ENCODE results near the gene REEP6. TPM values are rescaled to one million over a fixed set of nuclear protein-coding genes. Genes with fewer than 3 reads are reported as not detected.

Gene REEP6
- total and polyA plus RNA-seq, 2 of the 8 experiments (the other 6 are each of a cell fraction or from before 2014, with no cell fraction given): 12.6 to 20.7 TPM

DNA sequence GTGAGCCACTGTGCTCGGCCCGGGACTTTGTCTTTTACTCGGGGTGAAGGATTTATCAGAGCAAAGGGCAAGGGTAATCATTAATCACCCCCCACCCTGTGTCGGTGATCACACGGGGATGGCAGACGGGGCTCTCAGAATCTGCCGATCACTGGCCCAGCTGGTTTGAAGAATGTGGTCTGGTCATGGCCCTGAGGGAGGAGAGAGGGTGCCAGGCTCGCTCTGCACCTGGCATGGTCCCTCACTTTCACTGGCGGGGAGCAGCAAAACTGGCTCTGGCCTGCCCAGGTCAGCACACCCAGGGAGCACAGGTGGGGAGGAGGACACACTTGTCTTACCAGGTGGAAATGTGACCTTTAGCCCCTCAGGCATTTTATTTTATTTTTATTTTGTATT is 10.2 kb downstream of the REEP6 start:
- peaks cover 0 to 2% of the 10 kb centered on the region in 2 experiments for H4K20me1 ChIP-seq (replicated peaks in 1 of 2; ENCODE audit: control insufficient read depth in 1 of 2, insufficient read depth in 2 of 2, low read length in 2 of 2)
- no peak overlapping the region for H3K27ac ChIP-seq (ENCODE audit: low read depth, low read length)
- H2BK5ac ChIP-seq (ENCODE audit: low read depth, low read length): no peak overlapping the region
- H4K91ac ChIP-seq (replicated peaks; ENCODE audit: insufficient read length, low read length): no peak overlapping the region
- FAIRE-seq (no peak), DNase-seq (ENCODE audit: low read depth in 1 of 2, low spot score in 2 of 2) (no peak)
- no peak overlapping the region for H3K4me2 ChIP-seq (ENCODE audit: insufficient read depth in 1 of 2, low read depth in 2 of 2, low read length in 2 of 2)
- H3K79me1 ChIP-seq (ENCODE audit: low read depth, low read length): no peaks in the 10 kb centered on the region
- no peak overlapping the region for H4K5ac ChIP-seq (ENCODE audit: insufficient read length, low read depth, low read length)
- H3K4ac ChIP-seq (replicated peaks; ENCODE audit: insufficient read length, low read depth, low read length): no peak overlapping the region
- no peak overlapping the region for H4K8ac ChIP-seq (ENCODE audit: extremely low read depth, insufficient read depth, low read length)
- H3K14ac ChIP-seq (ENCODE audit: insufficient read length): no peak overlapping the region
- no peak overlapping the region for H2BK15ac ChIP-seq (ENCODE audit: low read length)
- no peak overlapping the region for H3K4me3 ChIP-seq (ENCODE audit: extremely low read depth in 1 of 4, insufficient read depth in 2 of 4, low read depth in 3 of 4, low read length in 4 of 4)
- WGBS, 2 experiments (ENCODE audit: extremely low coverage in 1 of 2, insufficient coverage in 1 of 2, insufficient read length in 1 of 2, insufficient replicate concordance in 2 of 2, low coverage in 1 of 2, low lambda C conversion rate in 2 of 2, missing lambda C conversion rate in 1 of 2): 87% methylated on average over 9 of the region's 9 CpGs; no CpG with 5 or more reads in 1 of the 2 experiments
- no peak overlapping the region for H2BK20ac ChIP-seq (ENCODE audit: low read length)
- no peak overlapping the region for H3K56ac ChIP-seq (replicated peaks; ENCODE audit: insufficient read length, low read depth, low read length)
- H2BK120ac ChIP-seq (replicated peaks; ENCODE audit: low read depth, low read length): no peak overlapping the region
- peaks cover 6% of the 10 kb centered on the region for H3K23me2 ChIP-seq (ENCODE audit: low read depth, low read length)
- peaks cover 0 to 10% (median 6%) of the 10 kb centered on the region in 4 experiments; a peak in 5 of 7 replicates for H3K4me1 ChIP-seq (replicated peaks in 1 of 4; ENCODE audit: control insufficient read depth in 3 of 4, insufficient read depth in 4 of 4, low read length in 3 of 4)
- no peak overlapping the region for H2AFZ ChIP-seq (ENCODE audit: low read length)
- H2BK12ac ChIP-seq (ENCODE audit: low read depth, low read length): no peak overlapping the region
- no peak overlapping the region for H3K18ac ChIP-seq (ENCODE audit: extremely low read depth, low read length)
- ChIA-PET CTCF (ENCODE audit: partially characterized antibody) (interaction anchor here (0.8 to 1.6 kb wide), 3 partner anchors 11 to 363 kb away, joined by 3 read pairs; no protein-coding TSS in a partner anchor), POLR2A (ENCODE audit: partially characterized antibody) (interaction anchor here (1.6 to 2.6 kb wide), 2 partner anchors 10 to 28 kb away, joined by 4 to 7 read pairs; partner anchors contain the start of gene REEP6)
- H3K9me3 ChIP-seq (ENCODE audit: insufficient read depth in 2 of 2, low read depth in 1 of 2, low read length in 1 of 2): peaks cover 5 to 11% of the 10 kb centered on the region in 2 experiments; a peak in 2 of 4 replicates
- no peak overlapping the region for H3K9ac ChIP-seq (replicated peaks in 1 of 4; ENCODE audit: extremely low read depth in 1 of 4, low read depth in 3 of 4, low read length in 3 of 4)
- no peaks in the 10 kb centered on the region for H3K36me3 ChIP-seq (ENCODE audit: control insufficient read depth in 2 of 4, insufficient read depth in 4 of 4, low read length in 3 of 4)
- H3K27me3 ChIP-seq (replicated peaks in 1 of 4; ENCODE audit: control insufficient read depth in 3 of 4, extremely low read depth in 1 of 4, insufficient read depth in 3 of 4, low read length in 3 of 4): peaks cover 0 to 19% (median 16%) of the 10 kb centered on the region in 4 experiments; a peak in 5 of 7 replicates
- H3K23ac ChIP-seq (ENCODE audit: insufficient read length): no peak overlapping the region
- H3K79me2 ChIP-seq (ENCODE audit: control insufficient read depth in 1 of 2, insufficient read depth in 2 of 2, low read length in 2 of 2): no peaks in the 10 kb centered on the region
- TF ChIP-seq SP1 (IDR thresholded peaks at IDR 0.05; ENCODE audit: low read depth, low read length) (no peak), TBP (IDR thresholded peaks at IDR 0.05; ENCODE audit: low read depth, low read length) (no peak), RXRA (IDR thresholded peaks at IDR 0.05; ENCODE audit: insufficient read depth, low read depth, low read length) (no peak), MAX (IDR thresholded peaks at IDR 0.05) (no peak), PHF8 (conservative IDR thresholded peaks at IDR 0.05; ENCODE audit: low read depth, low read length) (no peak)
- no peak overlapping the region for H2AK5ac ChIP-seq (ENCODE audit: low read depth, low read length)

Data from H1 (cell line).